ENCODE measurements around the gene SPRYD3.

DNA sequence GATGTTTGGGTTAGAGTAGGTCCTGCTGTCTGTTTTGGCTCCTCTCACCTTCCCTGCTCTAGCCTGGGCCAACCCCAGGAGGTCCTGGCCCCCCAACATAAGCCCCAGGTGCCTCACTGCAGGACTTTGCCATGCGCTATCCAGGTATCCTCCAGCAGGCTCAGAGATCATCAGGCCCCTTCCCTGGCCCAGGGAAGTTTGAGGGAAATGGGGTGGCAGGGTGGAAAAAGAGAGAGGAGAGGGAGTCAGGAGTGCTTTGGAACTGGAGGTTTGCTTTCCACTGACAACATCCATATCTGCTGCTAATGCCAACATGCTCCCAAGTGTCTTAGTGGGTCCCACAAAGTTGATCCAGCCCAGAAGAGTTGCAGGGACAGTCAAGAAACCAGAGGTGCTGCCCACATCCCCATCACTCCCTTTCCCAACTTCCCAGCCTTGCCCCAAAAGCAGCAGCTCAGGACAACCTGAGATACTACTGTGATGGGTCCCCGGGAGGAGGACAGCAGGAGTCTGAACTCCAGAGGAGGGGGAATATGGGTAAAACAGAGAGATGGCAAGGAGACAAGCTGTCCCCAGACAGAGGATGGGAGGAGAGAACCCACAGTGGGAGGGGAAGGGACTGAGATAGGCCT lies 28.6 kb downstream of the SPRYD3 start:
- TF ChIP-seq, protein P1, sequence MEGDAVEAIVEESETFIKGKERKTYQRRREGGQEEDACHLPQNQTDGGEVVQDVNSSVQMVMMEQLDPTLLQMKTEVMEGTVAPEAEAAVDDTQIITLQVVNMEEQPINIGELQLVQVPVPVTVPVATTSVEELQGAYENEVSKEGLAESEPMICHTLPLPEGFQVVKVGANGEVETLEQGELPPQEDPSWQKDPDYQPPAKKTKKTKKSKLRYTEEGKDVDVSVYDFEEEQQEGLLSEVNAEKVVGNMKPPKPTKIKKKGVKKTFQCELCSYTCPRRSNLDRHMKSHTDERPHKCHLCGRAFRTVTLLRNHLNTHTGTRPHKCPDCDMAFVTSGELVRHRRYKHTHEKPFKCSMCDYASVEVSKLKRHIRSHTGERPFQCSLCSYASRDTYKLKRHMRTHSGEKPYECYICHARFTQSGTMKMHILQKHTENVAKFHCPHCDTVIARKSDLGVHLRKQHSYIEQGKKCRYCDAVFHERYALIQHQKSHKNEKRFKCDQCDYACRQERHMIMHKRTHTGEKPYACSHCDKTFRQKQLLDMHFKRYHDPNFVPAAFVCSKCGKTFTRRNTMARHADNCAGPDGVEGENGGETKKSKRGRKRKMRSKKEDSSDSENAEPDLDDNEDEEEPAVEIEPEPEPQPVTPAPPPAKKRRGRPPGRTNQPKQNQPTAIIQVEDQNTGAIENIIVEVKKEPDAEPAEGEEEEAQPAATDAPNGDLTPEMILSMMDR (IDR thresholded peaks at IDR 0.05): no peak
- no peak for TF ChIP-seq POLR2A (IDR thresholded peaks at IDR 0.05)

All from uterus (tissue), 2 donors.